HG02885 (cell line): ENCODE results near the gene CFAP90.

Experiments
- ATAC-seq: cut with Tn5 transposase; IDR thresholded peaks from one replicate; pipeline ENCODE4 v1.9.1; 2021; ENCODE audit warnings: mild to moderate bottlenecking; ENCODE audit not compliant: unreplicated experiment, poor library complexity

Gene CFAP90

GRCh38 chr5:7784683-7785380 lies 66.1 kb downstream of the CFAP90 start:
- no peak for ATAC-seq

DNA sequence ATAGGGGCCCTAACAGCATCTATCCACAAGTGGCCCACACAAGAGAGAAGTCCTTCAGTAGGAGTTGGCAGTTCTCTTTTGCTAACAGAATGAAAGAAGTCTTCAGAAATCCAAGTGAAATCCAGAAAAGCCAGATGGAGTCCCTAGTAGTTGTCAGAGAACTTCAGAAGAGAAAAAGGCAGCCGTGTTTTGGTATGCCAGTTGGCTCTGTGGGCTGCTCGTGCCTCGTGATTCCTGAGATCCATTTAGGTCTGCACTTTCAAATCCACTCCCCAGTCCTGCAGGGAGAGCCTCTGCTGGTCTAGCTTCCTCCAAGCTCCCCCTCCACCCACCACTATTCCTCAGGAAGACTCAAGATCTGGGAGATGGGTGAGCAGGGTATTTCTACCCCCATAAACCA lies 69.0 kb downstream of the CFAP90 start:
- ATAC-seq = no peak
